GM12878 (cell line): ENCODE measurements around the gene DIP2B. TPM values are rescaled to one million over a fixed set of nuclear protein-coding genes. Genes with fewer than 3 reads are reported as not detected.

ENCODE experiments used
- ATAC-seq: fragments of 200-7000 bp; cut with Tn5 transposase; 3 replicates; pipeline ENCODE4 v1.9.1; 2020; ENCODE audit warnings: mild to moderate bottlenecking, moderate library complexity
- BruUV-seq: library from RNA; stranded (reverse); fragments of 400-500 nt; replicated peaks from 2 replicates; lab custom pipeline; 2021; lab: Mats Ljungman, UMichigan
- CTCF ChIA-PET: fragments of 300-600 bp; sonication (Branson Sonifier 250); formaldehyde crosslinking; extraction: SDS; loops from one replicate; lab custom pipeline; 2021; ENCODE audit warnings: inconsistent platforms; lab: Yijun Ruan, JAX
- POLR2A ChIA-PET: fragments of 350-600 bp; formaldehyde crosslinking; extraction: SDS; loops from one replicate; lab custom pipeline; 2021; ENCODE audit warnings: inconsistent platforms; lab: Charles Lee
- RAD21 ChIA-PET: fragments of 300-600 bp; sonication (Branson Sonifier 250); formaldehyde crosslinking; loops from one replicate; lab custom pipeline; 2023; ENCODE audit warnings: antibody characterized with exemption; ENCODE audit not compliant: unreplicated experiment; lab: Charles Lee
- SMC1A ChIA-PET: fragments of 300-600 bp; sonication (Branson Sonifier 250); formaldehyde crosslinking; loops from one replicate; lab custom pipeline; 2023; ENCODE audit not compliant: unreplicated experiment, uncharacterized antibody; lab: Charles Lee
- DNase-seq: peaks from one replicate; pipeline ENCODE4 v3.0.0-alpha.2; 2011; ENCODE audit warnings: low read depth, low spot score
- FAIRE-seq: peaks from 3 replicates; lab custom pipeline; 2011; peaks lifted over from hg19 to GRCh38; lab: Jason Lieb, UNC
- H2AFZ ChIP-seq: 2 replicates; pipeline ENCODE4 v1.6.0; 2011; ENCODE audit warnings: low read depth, low read length, control low read depth; ENCODE audit not compliant: control insufficient read depth
- H3K27ac ChIP-seq: 2 replicates; pipeline ENCODE4 v1.5.1; 2011; ENCODE audit warnings: control low read depth; ENCODE audit not compliant: control insufficient read depth, insufficient read depth
- H3K27me3 ChIP-seq, 2 experiments: replicated peaks in 1 of 2; 2 replicates each; pipeline versions ENCODE4 v1.6.0 to v1.6.1; 2011; ENCODE audit warnings: low read length in 1 of 2; ENCODE audit not compliant: control insufficient read depth in 2 of 2, insufficient read depth in 2 of 2
- H3K36me3 ChIP-seq, 2 experiments: 2 replicates each; pipeline ENCODE4 v1.5.1; 2011; ENCODE audit warnings: low read length in 1 of 2; ENCODE audit not compliant: control insufficient read depth in 2 of 2, insufficient read depth in 2 of 2
- H3K4me1 ChIP-seq: 2 replicates; pipeline ENCODE4 v1.6.1; 2011; ENCODE audit warnings: mild to moderate bottlenecking, low read length, moderate library complexity, mixed read lengths; ENCODE audit not compliant: control insufficient read depth, insufficient read depth
- H3K4me2 ChIP-seq: 2 replicates; pipeline ENCODE4 v1.6.0; 2011; ENCODE audit warnings: control low read depth; ENCODE audit not compliant: control insufficient read depth, insufficient read depth
- H3K4me3 ChIP-seq: fragments of 200-600 bp; sonication (generic); 2 replicates; pipeline ENCODE4 v1.5.1; 2016
- H3K79me2 ChIP-seq: 2 replicates; pipeline ENCODE4 v1.6.0; 2011; ENCODE audit warnings: low read length; ENCODE audit not compliant: control insufficient read depth, insufficient read depth
- H3K9ac ChIP-seq: 2 replicates; pipeline ENCODE4 v1.8.0; 2011; ENCODE audit warnings: low read length, control low read depth, mixed read lengths; ENCODE audit not compliant: control insufficient read depth, insufficient read depth
- H3K9me3 ChIP-seq: replicated peaks from 3 replicates; pipeline ENCODE4 v1.5.1; 2011; ENCODE audit warnings: mild to moderate bottlenecking, low read length; ENCODE audit not compliant: control insufficient read depth, insufficient read depth
- H4K20me1 ChIP-seq: 2 replicates; pipeline ENCODE4 v1.6.0; 2011; ENCODE audit not compliant: control insufficient read depth, insufficient read depth
- ATF3 ChIP-seq: IDR thresholded peaks from 2 replicates; pipeline ENCODE4 v1.6.1; 2011; ENCODE audit warnings: low read depth, mild to moderate bottlenecking, low read length, moderate library complexity, borderline replicate concordance; ENCODE audit errors: extremely low read depth
- CHD4 ChIP-seq: fragments of 200-600 bp; sonication (generic); IDR thresholded peaks from 2 replicates; pipeline ENCODE4 v1.6.1; 2016; ENCODE audit warnings: mild to moderate bottlenecking
- DPF2 ChIP-seq: fragments of 450-650 bp; IDR thresholded peaks from 2 replicates; pipeline ENCODE4 v1.6.1; 2017; ENCODE audit warnings: mild to moderate bottlenecking
- EP300 ChIP-seq, 2 experiments: fragments of 150-350 bp in 1 of 2; IDR thresholded peaks; 2 replicates each; pipeline ENCODE4 v1.6.1; 2011 to 2012; ENCODE audit warnings: low read depth in 2 of 2, low read length in 2 of 2, borderline replicate concordance in 1 of 2, improper control_type of control experiment in 1 of 2, inconsistent platforms in 1 of 2; ENCODE audit not compliant: control insufficient read depth in 1 of 2
- FOS ChIP-seq: IDR thresholded peaks from 3 replicates; pipeline ENCODE4 v1.6.1; 2011; ENCODE audit warnings: borderline replicate concordance; ENCODE audit not compliant: insufficient read length; ENCODE audit errors: extremely low read depth
- MTA2 ChIP-seq: fragments of 450-650 bp; IDR thresholded peaks from 2 replicates; pipeline ENCODE4 v1.6.1; 2016; ENCODE audit warnings: low read depth, mild to moderate bottlenecking, moderate library complexity
- MXI1 ChIP-seq: fragments of 150-350 bp; IDR thresholded peaks from 2 replicates; pipeline ENCODE4 v1.6.1; 2011; ENCODE audit warnings: low read depth, mild to moderate bottlenecking, inconsistent platforms, low read length, improper control_type of control experiment
- NFIC ChIP-seq: IDR thresholded peaks from 2 replicates; pipeline ENCODE4 v1.6.1; 2012; ENCODE audit warnings: low read depth, mild to moderate bottlenecking, inconsistent platforms, low read length, moderate library complexity
- NR2C2 ChIP-seq: IDR thresholded peaks from 2 replicates; pipeline ENCODE4 v1.6.1; 2011; ENCODE audit warnings: borderline replicate concordance, low read depth; ENCODE audit not compliant: control insufficient read depth, insufficient read length
- POLR2AphosphoS2 ChIP-seq: IDR thresholded peaks from 2 replicates; pipeline ENCODE4 v1.6.1; 2011; ENCODE audit warnings: low read depth, mild to moderate bottlenecking, low read length, improper control_type of control experiment, moderate library complexity
- RAD21 ChIP-seq: IDR thresholded peaks from 2 replicates; pipeline ENCODE4 v1.6.1; 2011; ENCODE audit warnings: mild to moderate bottlenecking, low read depth, low read length, moderate library complexity; ENCODE audit not compliant: insufficient read depth
- STAT1 ChIP-seq: fragments of 450-650 bp; conservative IDR thresholded peaks from 2 replicates; pipeline ENCODE4 v1.6.1; 2014; ENCODE audit warnings: antibody characterized with exemption, mild to moderate bottlenecking
- USF1 ChIP-seq: IDR thresholded peaks from 2 replicates; pipeline ENCODE4 v1.6.1; 2011; ENCODE audit warnings: borderline replicate concordance, low read depth, mild to moderate bottlenecking, moderate library complexity, mixed read lengths, low read length; ENCODE audit not compliant: insufficient read depth; ENCODE audit errors: extremely low read length
- ZNF207 ChIP-seq: fragments of 450-650 bp; IDR thresholded peaks from 2 replicates; pipeline ENCODE4 v1.6.1; 2014; ENCODE audit warnings: antibody characterized with exemption, mild to moderate bottlenecking, borderline replicate concordance
- WGBS: methylation state at CpG from one replicate; pipeline ENCODE4 v1.1.6; 2016; ENCODE audit warnings: low lambda C conversion rate; ENCODE audit not compliant: insufficient replicate concordance, insufficient coverage; ENCODE audit errors: missing lambda C conversion rate; 5-methylcytosine and 5-hydroxymethylcytosine counted together
- in situ Hi-C: fragments of 300-500 bp; cut with MboI; formaldehyde crosslinking; loops from 9 replicates; pipeline ENCODE4 v1.14.3; 2018; ENCODE audit warnings: mixed read lengths
- intact Hi-C: fragments of 100-400 bp; cut with micrococcal nuclease; formaldehyde crosslinking; loops from one replicate; pipeline ENCODE4 v1.14.2; 2022; ENCODE audit not compliant: unreplicated experiment
- polyA plus RNA-seq, 11 experiments: library from polyadenylated mRNA; depleted of rRNA in 4 of 11; unstranded in 6 of 11; stranded (reverse) in 5 of 11; fragments of >200 nt; fragmentation: Nextera tagmentation in 4 of 11; fragmentation: Illumina TruSeq in 1 of 11; extraction: Ambion mirVana in 4 of 11; extraction: Trizol in 1 of 11; gene quantifications; 1 replicate in 1 of 11; 2 replicates in 10 of 11; pipeline versions ENCODE4 v1.2.1 to v1.2.3, GENCODE V29; 2011 to 2016; ENCODE audit warnings: inconsistent platforms in 2 of 11, missing spikeins in 2 of 11, low read depth in 1 of 11
- total RNA-seq, 4 experiments: library from RNA; depleted of rRNA in 3 of 4; stranded (reverse); fragments of >200 nt in 3 of 4; fragmentation: Illumina TruSeq in 1 of 4; extraction: Trizol in 1 of 4; gene quantifications; 2 replicates each; pipeline versions ENCODE4 v1.2.1 to v1.2.3, GENCODE V29; 2013 to 2021
- TF ChIP-seq, protein P1 (sequence below): fragments of 450-650 bp; formaldehyde crosslinking; IDR thresholded peaks from 2 replicates; pipeline ENCODE4 v1.4.0; 2022; ENCODE audit warnings: mild to moderate bottlenecking, moderate library complexity
- TF ChIP-seq, protein P2 (sequence below): fragments of 450-650 bp; IDR thresholded peaks from 2 replicates; pipeline ENCODE4 v1.6.1; 2016; ENCODE audit warnings: mild to moderate bottlenecking

DIP2B gene
- total and polyA plus RNA-seq, 10 of the 15 experiments (the other 5 are each of a cell fraction or from before 2014, with no cell fraction given), result 4.5 to 30.0 (median 18.6) TPM

DNA sequence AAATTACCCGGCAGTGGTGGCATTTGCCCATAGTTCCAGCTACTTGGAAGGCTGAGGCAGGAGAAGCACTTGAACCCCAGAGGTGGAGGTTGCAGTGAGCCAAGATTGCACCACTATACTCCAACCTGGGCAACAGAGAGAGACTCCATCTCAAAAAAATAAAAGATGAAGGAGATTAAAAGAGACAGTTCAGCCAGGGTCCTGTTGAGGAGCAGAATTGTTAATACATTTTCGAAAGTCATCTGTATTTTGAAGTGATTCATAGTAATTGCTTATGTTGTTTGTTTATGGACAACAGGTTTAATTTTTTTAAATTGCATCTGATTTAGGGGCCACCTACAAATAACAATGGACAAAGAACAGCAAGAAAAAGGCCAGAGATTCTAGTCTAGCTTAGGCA, 112.9 kb downstream of the DIP2B start:
- intact Hi-C loops (no loop called here), in situ Hi-C loops (no loop called here)
- ChIA-PET CTCF (no interaction called here), SMC1A (interaction anchor here (0.7 kb wide), 1 partner anchor 10 kb away, joined by 3 read pairs; no protein-coding TSS in a partner anchor), RAD21 (no interaction called here), POLR2A (no interaction called here)
- no peak overlapping the region for H3K4me3 ChIP-seq
- WGBS, result 50% methylated on average over 2 of the region's 2 CpGs
- no peaks in the 10 kb centered on the region for H3K27me3 ChIP-seq
- no peaks in the 10 kb centered on the region for H3K9me3 ChIP-seq
- no peaks in the 10 kb centered on the region; a peak in 1 of 4 replicates for H3K36me3 ChIP-seq
- FAIRE-seq (no peak), ATAC-seq (no peak), DNase-seq (no peak)
- no peak overlapping the region for H3K9ac ChIP-seq
- 0 out of 2 replicates have a peak, but pooled peaks cover 2% of the 10 kb centered on the region for H4K20me1 ChIP-seq
- peaks cover 10% of the 10 kb centered on the region for H3K4me1 ChIP-seq
- H2AFZ ChIP-seq, result no peak overlapping the region
- no peak overlapping the region for H3K27ac ChIP-seq
- H3K4me2 ChIP-seq, result no peak overlapping the region
- TF ChIP-seq MTA2 (no peak), POLR2AphosphoS2 (no peak), USF1 (no peak), NR2C2 (no peak), ZNF207 (no peak), EP300 (IDR thresholded peaks at IDR 0.05; ENCODE audit: borderline replicate concordance in 1 of 2, control insufficient read depth in 1 of 2, low read depth in 2 of 2, low read length in 2 of 2) (no peak), RAD21 (no peak), NFIC (no peak), STAT1 (no peak), DPF2 (no peak), ATF3 (no peak), MXI1 (no peak), CHD4 (no peak), FOS (no peak)
- TF ChIP-seq, protein P1, sequence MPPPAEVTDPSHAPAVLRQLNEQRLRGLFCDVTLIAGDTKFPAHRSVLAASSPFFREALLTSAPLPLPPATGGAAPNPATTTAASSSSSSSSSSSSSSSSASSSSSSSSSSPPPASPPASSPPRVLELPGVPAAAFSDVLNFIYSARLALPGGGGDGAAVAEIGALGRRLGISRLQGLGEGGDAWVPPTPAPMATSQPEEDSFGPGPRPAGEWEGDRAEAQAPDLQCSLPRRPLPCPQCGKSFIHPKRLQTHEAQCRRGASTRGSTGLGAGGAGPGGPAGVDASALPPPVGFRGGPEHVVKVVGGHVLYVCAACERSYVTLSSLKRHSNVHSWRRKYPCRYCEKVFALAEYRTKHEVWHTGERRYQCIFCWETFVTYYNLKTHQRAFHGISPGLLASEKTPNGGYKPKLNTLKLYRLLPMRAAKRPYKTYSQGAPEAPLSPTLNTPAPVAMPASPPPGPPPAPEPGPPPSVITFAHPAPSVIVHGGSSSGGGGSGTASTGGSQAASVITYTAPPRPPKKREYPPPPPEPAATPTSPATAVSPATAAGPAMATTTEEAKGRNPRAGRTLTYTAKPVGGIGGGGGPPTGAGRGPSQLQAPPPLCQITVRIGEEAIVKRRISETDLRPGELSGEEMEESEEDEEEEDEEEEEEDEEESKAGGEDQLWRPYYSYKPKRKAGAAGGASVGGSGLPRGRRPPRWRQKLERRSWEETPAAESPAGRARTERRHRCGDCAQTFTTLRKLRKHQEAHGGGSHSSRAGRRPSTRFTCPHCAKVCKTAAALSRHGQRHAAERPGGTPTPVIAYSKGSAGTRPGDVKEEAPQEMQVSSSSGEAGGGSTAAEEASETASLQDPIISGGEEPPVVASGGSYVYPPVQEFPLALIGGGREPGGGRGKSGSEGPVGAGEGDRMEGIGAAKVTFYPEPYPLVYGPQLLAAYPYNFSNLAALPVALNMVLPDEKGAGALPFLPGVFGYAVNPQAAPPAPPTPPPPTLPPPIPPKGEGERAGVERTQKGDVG (CRISPR knock-in tag), result no peak
- TF ChIP-seq, protein P2, sequence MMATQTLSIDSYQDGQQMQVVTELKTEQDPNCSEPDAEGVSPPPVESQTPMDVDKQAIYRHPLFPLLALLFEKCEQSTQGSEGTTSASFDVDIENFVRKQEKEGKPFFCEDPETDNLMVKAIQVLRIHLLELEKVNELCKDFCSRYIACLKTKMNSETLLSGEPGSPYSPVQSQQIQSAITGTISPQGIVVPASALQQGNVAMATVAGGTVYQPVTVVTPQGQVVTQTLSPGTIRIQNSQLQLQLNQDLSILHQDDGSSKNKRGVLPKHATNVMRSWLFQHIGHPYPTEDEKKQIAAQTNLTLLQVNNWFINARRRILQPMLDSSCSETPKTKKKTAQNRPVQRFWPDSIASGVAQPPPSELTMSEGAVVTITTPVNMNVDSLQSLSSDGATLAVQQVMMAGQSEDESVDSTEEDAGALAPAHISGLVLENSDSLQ, result no peak
- BruUV-seq, result no TSS peak
- peaks cover 15% of the 10 kb centered on the region for H3K79me2 ChIP-seq
